HG03521 (cell line): Measurements from ENCODE around the gene TMPRSS9.

Experiments used
- ATAC-seq: cut with Tn5 transposase; IDR thresholded peaks from one replicate; pipeline ENCODE4 v1.9.1; 2021; ENCODE audit warnings: mild to moderate bottlenecking, moderate library complexity; ENCODE audit not compliant: unreplicated experiment

The TMPRSS9 gene

GRCh38 chr19:2329149-2329478 is 31.0 kb upstream of the TMPRSS9 start:
- ATAC-seq: no peak

GRCh38 chr19:2329501-2329916 is 30.6 kb upstream of the TMPRSS9 start:
- ATAC-seq: no peak

GRCh38 chr19:2330255-2330631 is 29.8 kb upstream of the TMPRSS9 start:
- no peak for ATAC-seq

- ATAC-seq: no peak
Observed at GRCh38 chr19:2330632-2331284, 29.3 kb upstream of the TMPRSS9 start.

- no peak for ATAC-seq
Observed at GRCh38 chr19:2331601-2332246, 28.3 kb upstream of the TMPRSS9 start.

GRCh38 chr19:2332341-2333026 is 27.6 kb upstream of the TMPRSS9 start:
- ATAC-seq: no peak

GRCh38 chr19:2333027-2333806 is 26.8 kb upstream of the TMPRSS9 start:
- ATAC-seq: no peak

- no peak for ATAC-seq
Observed at GRCh38 chr19:2333807-2334211, 26.3 kb upstream of the TMPRSS9 start.

GRCh38 chr19:2334426-2334825 is 25.6 kb upstream of the TMPRSS9 start:
- ATAC-seq: no peak

GRCh38 chr19:2334986-2335846 is 24.8 kb upstream of the TMPRSS9 start:
- ATAC-seq: no peak

GRCh38 chr19:2335848-2336247 is 24.2 kb upstream of the TMPRSS9 start:
- ATAC-seq: no peak

- ATAC-seq: no peak
Observed at GRCh38 chr19:2336528-2337328, 23.3 kb upstream of the TMPRSS9 start.

GRCh38 chr19:2337329-2337707 is 22.7 kb upstream of the TMPRSS9 start:
- no peak for ATAC-seq

- ATAC-seq: no peak
Observed at GRCh38 chr19:2338055-2338615, 21.9 kb upstream of the TMPRSS9 start.

- ATAC-seq: no peak
Observed at GRCh38 chr19:2338751-2339643, 21.1 kb upstream of the TMPRSS9 start.

GRCh38 chr19:2339644-2340310 is 20.3 kb upstream of the TMPRSS9 start:
- no peak for ATAC-seq

GRCh38 chr19:2340496-2341243 is 19.4 kb upstream of the TMPRSS9 start:
- no peak for ATAC-seq
